Stromal cell of bone marrow (primary cell): ENCODE data around the gene ADAMTS17.
"Not testable (repeated sequence)": the region's sequence is repeated elsewhere in the genome, so short reads cannot be mapped to it uniquely, and the experiment has no call there.

Source experiments
- DNase-seq: peaks from one replicate; pipeline ENCODE4 v3.0.0-alpha.2; 2012; ENCODE audit warnings: low read depth

ADAMTS17 gene

GRCh38 chr15:100078511-100079220, 263.1 kb downstream of the ADAMTS17 start:
- no peak for DNase-seq

GRCh38 chr15:100075229-100075628, 266.5 kb downstream of the ADAMTS17 start:
- DNase-seq, result no peak

GRCh38 chr15:100073982-100074381, 267.8 kb downstream of the ADAMTS17 start:
- DNase-seq, result no peak

GRCh38 chr15:100066521-100067280, 275.1 kb downstream of the ADAMTS17 start:
- DNase-seq, result not testable (repeated sequence)

- no peak for DNase-seq
Measured at GRCh38 chr15:100061944-100062343, 279.8 kb downstream of the ADAMTS17 start.

- no peak for DNase-seq
Measured at GRCh38 chr15:100060276-100060926, 281.4 kb downstream of the ADAMTS17 start.

- DNase-seq, result no peak
Measured at GRCh38 chr15:100059521-100059920, 282.3 kb downstream of the ADAMTS17 start.

GRCh38 chr15:100059094-100059493, 282.7 kb downstream of the ADAMTS17 start:
- no peak for DNase-seq

GRCh38 chr15:100058458-100058857, 283.3 kb downstream of the ADAMTS17 start:
- DNase-seq, result no peak

- no peak for DNase-seq
Measured at GRCh38 chr15:100057281-100057680, 284.5 kb downstream of the ADAMTS17 start.

- no peak for DNase-seq
Measured at GRCh38 chr15:100056411-100057072, 285.2 kb downstream of the ADAMTS17 start.

- DNase-seq, result no peak
Measured at GRCh38 chr15:100055821-100056220, 286.0 kb downstream of the ADAMTS17 start.

- no peak for DNase-seq
Measured at GRCh38 chr15:100054539-100054938, 287.2 kb downstream of the ADAMTS17 start.

GRCh38 chr15:100053474-100054121, 288.2 kb downstream of the ADAMTS17 start:
- DNase-seq, result no peak

GRCh38 chr15:100052716-100053473, 288.9 kb downstream of the ADAMTS17 start:
- no peak for DNase-seq

- no peak for DNase-seq
Measured at GRCh38 chr15:100050877-100051786, 290.6 kb downstream of the ADAMTS17 start.

GRCh38 chr15:100049936-100050876, 291.6 kb downstream of the ADAMTS17 start:
- no peak for DNase-seq

- no peak for DNase-seq
Measured at GRCh38 chr15:100049483-100049882, 292.3 kb downstream of the ADAMTS17 start.

- no peak for DNase-seq
Measured at GRCh38 chr15:100048736-100049135, 293.0 kb downstream of the ADAMTS17 start.
